Omental fat pad (tissue), 4 donors: Measurements from ENCODE around the gene ZIC4. TPM values are rescaled to one million over a fixed set of nuclear protein-coding genes. Genes with fewer than 3 reads are reported as not detected.

Experiments
- ATAC-seq: fragments of 150-250 bp; one replicate; pipeline ENCODE4 v1.9.1; 2016; ENCODE audit warnings: mild to moderate bottlenecking, moderate library complexity; ENCODE audit not compliant: low FRiP score
- DNase-seq: peaks from one replicate; pipeline ENCODE4 v3.0.0-alpha.2; 2019; ENCODE audit warnings: low spot score
- total RNA-seq, 4 donors: library from RNA; depleted of rRNA; stranded (reverse); fragments of >200 nt; gene quantifications; one replicate each; pipeline ENCODE4 v1.1.0, GENCODE V29; 2016
- TF ChIP-seq, protein P1 (sequence below), 3 donors: fragments of 450-650 bp; IDR thresholded peaks; one replicate each; pipeline ENCODE4 v1.5.1; 2016 to 2017; ENCODE audit warnings: antibody characterized with exemption in 3 of 3, mild to moderate bottlenecking in 3 of 3, moderate library complexity in 2 of 3

The ZIC4 gene
- total RNA-seq, 4 donors from 2014 or later = not detected

DNA sequence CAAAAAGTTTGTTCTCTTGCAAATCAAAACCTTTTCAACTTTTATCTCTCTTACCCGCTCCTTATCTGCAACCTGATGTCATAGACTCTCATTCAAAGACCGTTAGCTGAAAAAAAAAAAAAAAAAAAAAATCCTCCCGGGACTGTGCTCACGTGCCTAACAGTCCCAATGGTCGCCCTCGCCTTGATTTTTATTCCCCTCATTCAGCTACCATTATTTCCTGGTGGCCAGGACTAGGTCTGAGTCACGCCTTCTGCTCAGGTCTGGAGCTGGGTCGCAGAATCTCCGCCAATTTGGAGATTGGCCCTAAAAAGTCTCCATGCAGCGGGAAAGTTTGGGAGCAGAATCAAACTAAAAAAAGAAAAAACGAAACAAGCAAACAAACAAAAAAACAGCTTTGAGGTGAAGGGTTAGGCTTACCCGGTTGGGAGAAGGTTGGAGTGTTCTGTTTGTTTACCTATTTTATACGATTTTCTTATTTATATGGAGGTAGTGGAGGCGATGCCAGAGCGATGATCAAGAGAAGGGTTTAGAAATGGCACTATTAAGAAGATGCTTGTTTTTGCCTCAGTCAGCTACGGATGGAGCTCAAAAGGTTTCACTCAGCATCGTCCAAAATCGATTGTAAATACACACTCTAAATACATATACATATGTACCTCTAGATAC, 51.1 kb downstream of the ZIC4 start:
- ATAC-seq (no peak), DNase-seq (no peak)
- TF ChIP-seq, protein P1, sequence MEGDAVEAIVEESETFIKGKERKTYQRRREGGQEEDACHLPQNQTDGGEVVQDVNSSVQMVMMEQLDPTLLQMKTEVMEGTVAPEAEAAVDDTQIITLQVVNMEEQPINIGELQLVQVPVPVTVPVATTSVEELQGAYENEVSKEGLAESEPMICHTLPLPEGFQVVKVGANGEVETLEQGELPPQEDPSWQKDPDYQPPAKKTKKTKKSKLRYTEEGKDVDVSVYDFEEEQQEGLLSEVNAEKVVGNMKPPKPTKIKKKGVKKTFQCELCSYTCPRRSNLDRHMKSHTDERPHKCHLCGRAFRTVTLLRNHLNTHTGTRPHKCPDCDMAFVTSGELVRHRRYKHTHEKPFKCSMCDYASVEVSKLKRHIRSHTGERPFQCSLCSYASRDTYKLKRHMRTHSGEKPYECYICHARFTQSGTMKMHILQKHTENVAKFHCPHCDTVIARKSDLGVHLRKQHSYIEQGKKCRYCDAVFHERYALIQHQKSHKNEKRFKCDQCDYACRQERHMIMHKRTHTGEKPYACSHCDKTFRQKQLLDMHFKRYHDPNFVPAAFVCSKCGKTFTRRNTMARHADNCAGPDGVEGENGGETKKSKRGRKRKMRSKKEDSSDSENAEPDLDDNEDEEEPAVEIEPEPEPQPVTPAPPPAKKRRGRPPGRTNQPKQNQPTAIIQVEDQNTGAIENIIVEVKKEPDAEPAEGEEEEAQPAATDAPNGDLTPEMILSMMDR (IDR thresholded peaks at IDR 0.05) = no peak

DNA sequence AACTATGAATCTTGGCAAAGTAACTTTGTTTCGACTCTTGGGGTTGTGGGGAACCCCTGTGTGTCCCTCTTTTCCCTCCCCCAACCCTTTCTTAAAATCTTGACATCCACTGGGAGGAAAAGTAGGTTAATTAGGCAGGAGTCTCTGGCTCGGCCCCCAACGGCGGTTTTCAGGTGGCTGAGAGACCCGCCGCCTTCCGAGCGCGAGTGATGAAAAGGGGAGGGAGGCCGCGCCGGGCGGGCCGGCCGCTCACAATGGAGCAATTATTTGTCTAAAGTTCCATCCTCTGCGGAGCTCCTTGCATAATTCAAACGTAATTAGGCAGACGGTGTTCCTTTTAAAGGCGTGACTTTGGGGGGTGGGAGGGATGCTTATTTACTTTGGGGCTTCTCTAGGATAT, 51.7 kb downstream of the ZIC4 start:
- ATAC-seq (no peak), DNase-seq (no peak)
- TF ChIP-seq, protein P1 (IDR thresholded peaks at IDR 0.05) = no peak

DNA sequence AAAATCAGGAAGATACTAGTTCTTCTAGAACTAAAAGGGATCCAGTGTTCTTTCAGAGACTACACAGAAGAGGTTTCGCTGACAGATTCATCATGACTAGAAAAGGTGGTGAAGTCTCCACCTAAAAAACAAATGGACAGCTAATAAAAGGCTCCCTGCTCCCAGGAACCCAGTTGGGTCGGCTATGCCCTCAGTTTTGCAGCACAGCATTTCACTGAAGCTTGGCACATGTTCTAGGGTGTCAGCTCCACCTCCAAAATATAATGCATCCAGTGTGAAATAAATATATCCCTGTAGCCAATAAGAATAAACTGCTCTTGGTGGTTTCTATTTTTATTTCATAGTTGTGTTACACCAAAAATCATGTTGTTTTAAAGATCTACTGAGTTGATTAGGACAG, 55.0 kb downstream of the ZIC4 start:
- ATAC-seq (no peak), DNase-seq (no peak)
- TF ChIP-seq, protein P1 (IDR thresholded peaks at IDR 0.05) = no peak

GRCh38 chr3:147348976-147349375, 57.4 kb downstream of the ZIC4 start:
- no peak for ATAC-seq
- TF ChIP-seq, protein P1 (IDR thresholded peaks at IDR 0.05) = no peak
- no peak for DNase-seq

GRCh38 chr3:147343926-147344325, 62.4 kb downstream of the ZIC4 start:
- no peak for DNase-seq
- no peak for ATAC-seq
- TF ChIP-seq, protein P1 (IDR thresholded peaks at IDR 0.05) = no peak

DNA sequence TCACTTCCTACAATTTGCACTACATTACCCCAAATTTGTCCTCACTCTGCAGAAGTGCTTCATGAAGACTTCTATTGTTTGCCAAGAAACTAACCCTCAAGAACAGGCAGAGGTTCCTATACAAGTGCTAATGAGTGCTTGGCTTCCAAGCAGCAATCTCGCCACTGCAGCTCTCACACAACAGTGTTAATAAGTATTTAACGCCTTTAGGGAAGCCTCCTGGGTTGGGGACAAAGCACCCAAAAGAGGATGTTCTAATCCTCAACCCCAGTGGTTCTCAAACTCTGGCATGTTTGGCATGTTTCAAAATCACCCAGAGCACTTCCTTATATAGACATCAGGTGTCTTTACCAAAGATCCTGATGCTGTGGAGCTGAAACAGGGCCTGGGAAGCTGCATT, 64.6 kb downstream of the ZIC4 start:
- DNase-seq = no peak
- no peak for ATAC-seq
- TF ChIP-seq, protein P1 (IDR thresholded peaks at IDR 0.05) = no peak

DNA sequence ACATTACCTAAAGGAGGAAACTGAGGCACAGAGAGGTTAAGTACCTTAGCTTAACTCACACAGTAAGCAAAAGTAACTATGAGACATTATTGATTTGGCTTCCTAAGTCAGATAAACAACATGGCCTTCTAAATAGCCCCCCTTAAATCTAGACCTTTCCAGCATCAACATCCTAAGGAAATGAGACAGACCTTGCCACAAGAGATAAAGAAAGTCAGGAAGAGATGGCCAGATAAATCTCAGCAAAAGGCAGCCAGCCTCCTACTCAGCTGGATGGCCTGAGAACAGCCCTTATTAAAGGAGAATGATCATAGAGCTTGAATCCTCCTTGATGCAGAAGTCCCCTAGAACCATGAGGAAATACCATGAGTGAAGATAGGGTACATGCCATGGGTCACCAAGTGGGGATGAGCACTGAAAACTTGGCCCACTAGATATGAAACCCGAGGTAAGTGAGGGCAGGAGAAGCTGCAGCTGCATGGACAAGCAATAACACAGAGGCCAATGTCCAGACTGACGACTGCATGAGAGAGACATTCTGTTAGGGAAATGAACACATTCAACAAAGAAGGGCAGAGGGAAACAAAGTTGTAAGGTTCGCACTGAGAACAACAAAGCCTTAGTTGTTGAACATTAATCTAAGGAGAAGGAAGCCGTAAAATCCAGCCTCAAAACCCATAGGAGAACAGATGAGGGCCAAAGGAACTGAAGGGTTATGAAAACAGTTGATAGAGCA, 69.6 kb downstream of the ZIC4 start:
- ATAC-seq (no peak), DNase-seq (no peak)
- TF ChIP-seq, protein P1 (IDR thresholded peaks at IDR 0.05) = no peak
